IPS-15b (cell line): ENCODE data around the gene WT1.

Source experiments
- H3K27me3 ChIP-seq: one replicate; pipeline ENCODE4 v1.6.1; 2013; ENCODE audit warnings: low read length; ENCODE audit not compliant: control insufficient read depth, insufficient read depth
- H3K36me3 ChIP-seq: one replicate; pipeline ENCODE4 v1.6.1; 2013; ENCODE audit warnings: low read length; ENCODE audit not compliant: control insufficient read depth, insufficient read depth
- H3K4me1 ChIP-seq: one replicate; pipeline ENCODE4 v1.6.1; 2013; ENCODE audit warnings: mild to moderate bottlenecking, low read length; ENCODE audit not compliant: control insufficient read depth, insufficient read depth
- H3K4me3 ChIP-seq: one replicate; pipeline ENCODE4 v1.5.1; 2013; ENCODE audit warnings: low read depth, low read length
- H3K9ac ChIP-seq: one replicate; pipeline ENCODE4 v1.6.1; 2013; ENCODE audit warnings: low read depth, mild to moderate bottlenecking, low read length
- H3K9me3 ChIP-seq: one replicate; pipeline ENCODE4 v1.6.1; 2013; ENCODE audit warnings: mild to moderate bottlenecking, low read length; ENCODE audit not compliant: control insufficient read depth, insufficient read depth

WT1 gene

DNA sequence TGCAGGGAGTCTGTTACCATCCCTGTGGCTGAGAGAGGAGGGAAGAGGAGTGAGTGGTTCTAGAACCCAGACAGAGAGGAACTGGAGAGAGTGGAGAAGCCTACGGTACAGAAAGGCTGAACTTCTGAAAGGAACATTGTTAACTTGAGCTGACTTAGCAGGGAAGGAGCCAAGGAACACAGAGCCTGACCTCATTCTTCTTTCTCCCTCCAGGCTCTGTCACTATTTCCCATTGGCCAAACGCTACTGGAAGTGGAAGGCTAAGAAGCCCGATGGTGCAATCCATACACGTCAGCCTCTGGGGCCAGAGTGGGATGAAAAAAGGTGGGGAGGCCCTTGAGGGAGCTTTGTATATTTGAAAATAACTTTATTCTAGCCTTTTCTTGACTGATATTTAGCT, 16.5 kb upstream of the WT1 start:
- no peaks in the 10 kb centered on the region for H3K36me3 ChIP-seq
- no peak overlapping the region for H3K9ac ChIP-seq
- H3K4me1 ChIP-seq: no peaks in the 10 kb centered on the region
- peaks cover 5% of the 10 kb centered on the region for H3K27me3 ChIP-seq
- no peak overlapping the region for H3K4me3 ChIP-seq
- no peaks in the 10 kb centered on the region for H3K9me3 ChIP-seq

DNA sequence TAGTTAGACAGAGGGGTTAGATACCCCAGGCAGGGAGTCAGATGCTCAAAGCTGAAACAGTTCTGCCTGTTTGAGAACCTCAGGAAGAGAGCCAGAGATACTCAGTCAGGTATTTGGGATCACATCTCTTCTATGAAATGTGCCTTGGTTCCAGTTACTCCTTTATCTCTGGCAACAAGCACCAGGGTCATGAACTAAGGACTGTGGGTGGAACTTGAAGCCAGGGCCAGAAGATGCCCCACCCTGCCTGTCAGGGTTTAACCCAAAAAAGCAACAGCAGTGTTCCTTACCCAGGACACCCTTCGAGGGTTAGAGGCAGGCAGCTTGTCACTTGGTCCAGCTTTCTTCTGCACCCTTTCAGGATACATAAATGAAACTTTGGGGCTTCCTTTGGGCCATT, 15.0 kb upstream of the WT1 start:
- Histone ChIP-seq H3K4me3 (no peak overlapping the region), H3K27me3 (peaks cover 8% of the 10 kb centered on the region), H3K9me3 (no peaks in the 10 kb centered on the region), H3K9ac (no peak overlapping the region), H3K4me1 (no peaks in the 10 kb centered on the region), H3K36me3 (no peaks in the 10 kb centered on the region)

DNA sequence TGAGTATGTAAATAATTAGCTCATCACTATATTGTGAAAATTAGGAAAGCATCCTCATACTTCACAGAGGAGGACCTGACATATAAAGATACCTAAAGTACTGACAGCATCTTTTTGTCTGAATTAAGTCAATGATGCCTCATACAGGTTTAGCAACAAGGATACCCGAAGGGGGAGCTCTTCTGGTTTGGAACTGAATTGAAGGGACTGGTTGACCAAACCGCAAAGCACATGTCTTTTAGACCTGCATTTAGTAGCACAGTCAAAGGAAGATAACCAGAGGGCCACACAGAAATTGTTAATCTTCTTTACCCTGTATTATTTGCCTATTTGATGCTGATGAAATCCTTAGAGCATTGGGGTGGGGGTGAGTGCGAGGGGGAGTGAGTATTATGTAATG, 12.9 kb upstream of the WT1 start:
- peaks cover 23% of the 10 kb centered on the region for H3K27me3 ChIP-seq
- H3K4me1 ChIP-seq: no peaks in the 10 kb centered on the region
- no peaks in the 10 kb centered on the region for H3K9me3 ChIP-seq
- H3K4me3 ChIP-seq: no peak overlapping the region
- no peaks in the 10 kb centered on the region for H3K36me3 ChIP-seq
- H3K9ac ChIP-seq: no peak overlapping the region

DNA sequence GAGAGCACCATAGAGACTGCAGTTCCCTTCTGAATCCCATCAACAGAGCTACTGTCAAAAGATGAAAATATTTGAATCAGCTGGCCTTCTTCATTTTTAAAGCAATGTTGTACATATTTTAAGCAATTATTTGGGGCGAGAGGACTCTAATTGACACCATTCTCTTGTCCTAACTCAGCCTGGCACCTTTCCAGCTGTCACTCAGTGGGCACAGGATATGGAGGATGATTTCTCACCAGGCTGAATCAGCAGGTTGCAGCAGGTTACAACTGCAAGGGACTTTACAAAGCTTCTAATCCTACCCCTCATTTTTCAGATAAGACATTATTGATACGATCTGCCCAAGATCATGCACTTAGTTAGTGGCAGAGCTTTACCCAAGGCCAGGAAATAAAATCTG, 11.9 kb upstream of the WT1 start:
- peaks cover 32% of the 10 kb centered on the region for H3K27me3 ChIP-seq
- H3K36me3 ChIP-seq: no peaks in the 10 kb centered on the region
- no peak overlapping the region for H3K4me3 ChIP-seq
- H3K9ac ChIP-seq: no peak overlapping the region
- H3K4me1 ChIP-seq: no peaks in the 10 kb centered on the region
- no peaks in the 10 kb centered on the region for H3K9me3 ChIP-seq

DNA sequence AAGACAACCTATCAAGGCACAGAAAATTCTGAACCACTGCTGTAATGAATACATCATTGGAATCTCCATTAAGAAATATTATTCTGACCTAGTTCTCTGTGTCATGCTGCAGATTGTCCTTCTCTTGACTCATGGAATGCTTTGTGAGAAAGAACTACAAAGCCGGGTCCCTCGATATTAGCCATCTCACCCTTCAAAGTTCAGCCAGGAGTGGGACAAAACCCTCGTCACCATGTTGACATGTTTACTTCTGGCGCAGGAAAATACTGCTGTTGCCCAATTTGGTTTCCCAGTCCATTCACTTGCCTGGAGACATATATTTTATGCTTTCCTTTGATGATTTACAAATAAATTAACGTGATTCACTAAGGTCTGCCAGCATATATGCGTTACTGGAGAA, 10.9 kb upstream of the WT1 start:
- no peak overlapping the region for H3K9ac ChIP-seq
- H3K27me3 ChIP-seq: peaks cover 43% of the 10 kb centered on the region
- no peaks in the 10 kb centered on the region for H3K36me3 ChIP-seq
- H3K4me1 ChIP-seq: no peaks in the 10 kb centered on the region
- no peaks in the 10 kb centered on the region for H3K9me3 ChIP-seq
- H3K4me3 ChIP-seq: no peak overlapping the region

DNA sequence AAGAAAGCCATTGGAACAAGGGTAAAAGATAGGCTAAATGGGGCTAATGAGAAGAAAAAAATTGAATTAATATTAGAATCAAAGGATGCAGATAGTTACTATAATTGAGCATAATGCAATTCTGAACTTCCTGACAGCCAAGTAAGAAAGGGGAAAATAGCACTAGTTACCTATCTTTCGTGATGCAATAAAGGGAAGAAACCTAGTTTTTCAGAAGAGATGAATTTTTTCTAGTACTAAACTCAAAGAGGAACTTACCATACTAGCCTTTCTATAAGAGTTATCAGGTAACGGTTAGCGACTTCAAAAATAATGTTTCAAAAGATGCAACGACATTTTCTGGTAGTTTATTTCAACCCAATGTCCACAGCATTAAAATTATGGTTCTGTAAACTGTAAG, 8.8 kb upstream of the WT1 start:
- Histone ChIP-seq H3K4me1 (no peaks in the 10 kb centered on the region), H3K9me3 (no peaks in the 10 kb centered on the region), H3K4me3 (no peak overlapping the region), H3K9ac (no peak overlapping the region), H3K36me3 (no peaks in the 10 kb centered on the region), H3K27me3 (peaks cover 60% of the 10 kb centered on the region)

DNA sequence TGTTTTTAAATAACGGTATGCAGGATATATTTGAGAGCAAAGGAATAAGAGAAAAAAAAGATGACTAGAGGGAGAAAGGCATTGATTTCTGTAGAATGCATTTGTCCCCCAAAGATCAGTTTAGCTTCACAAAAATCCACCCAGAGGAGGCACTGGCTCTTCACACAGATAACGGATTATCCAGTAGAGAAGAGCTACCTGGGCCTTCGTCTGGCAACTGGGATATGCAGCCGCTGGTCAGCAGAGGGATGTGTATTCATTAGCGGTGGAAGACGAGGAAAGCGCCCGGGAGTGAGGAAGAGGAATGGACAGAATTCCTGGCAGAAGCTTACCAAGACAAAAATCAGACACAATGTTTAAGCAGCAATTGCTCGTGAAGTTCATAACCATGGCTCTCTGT, 5.6 kb upstream of the WT1 start:
- peaks cover 88% of the 10 kb centered on the region for H3K27me3 ChIP-seq
- H3K4me1 ChIP-seq: peaks cover 3% of the 10 kb centered on the region
- H3K9me3 ChIP-seq: no peaks in the 10 kb centered on the region
- no peaks in the 10 kb centered on the region for H3K36me3 ChIP-seq
- H3K4me3 ChIP-seq: no peak overlapping the region
- H3K9ac ChIP-seq: no peak overlapping the region

DNA sequence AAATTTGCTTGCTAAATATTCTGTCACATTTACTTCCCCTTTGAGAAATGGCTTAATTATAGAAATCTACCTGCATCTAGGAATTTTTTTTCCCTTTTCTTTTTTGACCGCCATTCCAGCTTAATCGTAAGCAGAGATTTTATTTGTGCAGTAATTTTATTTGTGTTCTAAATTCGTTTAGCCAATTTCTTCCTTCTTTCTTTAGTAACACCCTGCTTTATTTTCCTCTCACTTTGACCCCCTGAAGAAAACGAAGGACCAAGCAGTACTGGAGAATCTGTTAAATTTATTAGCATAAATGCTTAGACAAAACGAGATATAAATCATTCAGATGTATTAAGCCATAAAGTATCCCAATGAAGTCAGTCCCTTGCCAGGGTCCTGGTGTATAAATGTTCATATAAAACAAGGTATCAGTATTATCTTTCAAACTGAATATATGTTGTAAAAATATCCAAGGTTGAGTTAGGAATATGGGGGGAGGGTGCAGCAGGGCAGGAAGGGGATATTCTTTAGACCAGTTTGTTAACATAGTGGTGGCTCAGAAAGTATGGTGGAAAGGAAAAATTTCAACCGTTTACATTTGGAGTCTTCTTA, 5.1 kb upstream of the WT1 start:
- Histone ChIP-seq H3K36me3 (no peaks in the 10 kb centered on the region), H3K4me3 (no peak overlapping the region), H3K9ac (no peak overlapping the region), H3K9me3 (no peaks in the 10 kb centered on the region), H3K4me1 (peaks cover 5% of the 10 kb centered on the region), H3K27me3 (peaks cover 92% of the 10 kb centered on the region)

DNA sequence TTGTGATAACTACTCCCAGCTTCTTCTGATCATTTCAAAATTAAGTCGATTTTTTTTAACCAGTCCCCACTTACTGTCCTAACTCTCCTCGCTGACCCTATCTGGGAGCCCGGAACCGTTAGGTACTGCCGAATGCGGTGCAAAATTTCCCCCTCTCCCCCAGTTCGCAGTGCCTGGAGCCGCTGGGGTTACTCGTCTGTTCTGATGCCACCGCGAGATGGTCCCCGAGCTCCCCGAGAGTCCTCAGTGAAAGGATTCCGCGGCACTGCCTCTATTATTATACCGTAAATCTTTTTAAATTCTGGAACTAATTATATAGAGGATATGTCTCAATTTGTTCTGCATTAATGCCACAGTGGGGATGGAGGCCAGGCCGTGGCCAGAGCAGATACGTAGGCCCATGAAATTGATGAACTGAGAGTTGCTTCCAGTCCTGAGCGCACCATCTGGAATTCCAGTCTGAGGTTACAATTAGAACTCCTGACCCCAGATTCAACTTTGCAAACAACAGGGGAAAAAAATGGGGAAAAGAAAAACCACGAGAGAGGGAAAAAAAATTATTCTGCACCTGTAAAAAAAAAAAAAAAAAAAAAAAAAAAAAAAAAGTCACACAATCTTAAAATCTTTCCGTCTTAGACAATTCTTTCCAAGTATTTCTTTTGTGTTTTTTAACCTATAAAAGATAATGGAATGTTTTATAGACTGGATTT, 4.3 kb upstream of the WT1 start:
- H3K9me3 ChIP-seq: no peaks in the 10 kb centered on the region
- no peak overlapping the region for H3K9ac ChIP-seq
- peaks cover 5% of the 10 kb centered on the region for H3K4me1 ChIP-seq
- H3K36me3 ChIP-seq: no peaks in the 10 kb centered on the region
- H3K27me3 ChIP-seq: peaks cover 95% of the 10 kb centered on the region
- H3K4me3 ChIP-seq: peak overlapping the region; percentile 61

DNA sequence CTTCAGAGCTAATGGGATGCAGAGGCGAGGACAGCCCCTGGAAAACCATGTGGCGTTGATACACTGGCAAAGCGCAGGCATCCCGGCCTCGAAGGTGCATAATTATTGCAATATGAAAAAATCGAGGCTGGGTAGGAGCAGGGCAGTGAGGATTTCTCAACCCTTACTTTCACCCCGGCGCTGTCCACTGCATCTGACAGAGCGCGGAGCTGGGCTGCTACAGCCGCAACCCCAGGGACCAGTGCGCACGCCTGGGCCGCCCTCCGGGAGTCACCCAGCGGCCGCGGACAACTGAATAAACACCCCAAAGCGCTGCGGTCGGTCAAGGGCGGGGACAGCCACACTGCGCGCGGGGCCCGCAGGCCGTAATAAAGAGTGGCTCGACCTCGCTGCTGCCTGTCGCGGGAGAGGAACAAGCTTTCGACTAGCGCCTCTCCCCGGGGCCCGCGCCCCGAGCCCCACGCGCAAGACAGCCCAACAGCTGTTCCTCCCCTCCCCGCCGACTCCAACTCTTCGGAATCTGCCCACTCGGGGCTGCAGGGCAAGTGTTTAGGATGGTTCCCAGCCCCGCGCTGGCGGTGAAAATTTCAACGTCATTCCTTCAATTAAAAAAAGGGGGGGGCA, 3.6 kb upstream of the WT1 start:
- Histone ChIP-seq H3K4me1 (peaks cover 5% of the 10 kb centered on the region), H3K27me3 (peaks cover 97% of the 10 kb centered on the region), H3K9ac (no peak overlapping the region), H3K36me3 (no peaks in the 10 kb centered on the region), H3K4me3 (peak overlapping the region; percentile 61), H3K9me3 (no peaks in the 10 kb centered on the region)

DNA sequence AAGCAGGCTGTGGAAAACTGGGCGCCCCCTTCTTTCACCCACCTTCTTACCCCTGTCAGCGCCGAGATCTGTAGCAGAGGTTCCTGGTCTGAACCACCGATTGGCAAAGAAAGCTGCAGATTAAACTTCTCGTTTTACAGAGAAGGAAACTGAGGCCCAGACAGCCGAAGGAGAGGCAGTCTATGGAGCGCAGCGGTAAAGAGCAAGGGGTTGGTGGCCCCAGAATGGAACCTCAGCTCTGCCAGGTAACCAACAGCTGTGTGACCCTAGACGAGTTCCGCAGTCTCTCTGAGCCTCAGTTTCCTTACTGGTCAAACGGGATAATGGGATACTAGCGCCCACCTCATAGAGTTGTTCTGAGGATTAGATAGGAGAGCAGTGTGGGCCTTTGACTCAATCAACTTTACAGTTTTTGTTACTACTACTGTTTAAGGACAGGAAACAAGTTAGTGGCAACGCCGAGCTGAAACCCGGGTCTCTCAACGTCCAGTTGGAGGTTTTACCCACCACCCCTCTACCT, 3.1 kb upstream of the WT1 start:
- Histone ChIP-seq H3K4me1 (peaks cover 5% of the 10 kb centered on the region), H3K27me3 (peaks cover 97% of the 10 kb centered on the region), H3K36me3 (no peaks in the 10 kb centered on the region), H3K4me3 (peak overlapping the region; percentile 61), H3K9ac (no peak overlapping the region), H3K9me3 (no peaks in the 10 kb centered on the region)
